Fibroblast of mammary gland (primary cell): Measurements from ENCODE around the gene PTBP1.
"Not testable (repeated sequence)": the region's sequence is repeated elsewhere in the genome, so short reads cannot be mapped to it uniquely, and the experiment has no call there.

Source experiments
- DNase-seq: peaks from one replicate; pipeline ENCODE4 v3.0.0-alpha.2; 2010; ENCODE audit warnings: low read depth
- H3K4me3 ChIP-seq: 2 replicates; pipeline ENCODE4 v1.5.1; 2011; ENCODE audit warnings: low read depth, mild to moderate bottlenecking, low read length, moderate library complexity; ENCODE audit not compliant: control insufficient read depth
- TF ChIP-seq, protein P1 (sequence below): conservative IDR thresholded peaks from 2 replicates; pipeline ENCODE4 v1.5.1; 2011; ENCODE audit warnings: low read depth, low read length, inconsistent platforms; ENCODE audit not compliant: control insufficient read depth, insufficient read depth

The PTBP1 gene

DNA sequence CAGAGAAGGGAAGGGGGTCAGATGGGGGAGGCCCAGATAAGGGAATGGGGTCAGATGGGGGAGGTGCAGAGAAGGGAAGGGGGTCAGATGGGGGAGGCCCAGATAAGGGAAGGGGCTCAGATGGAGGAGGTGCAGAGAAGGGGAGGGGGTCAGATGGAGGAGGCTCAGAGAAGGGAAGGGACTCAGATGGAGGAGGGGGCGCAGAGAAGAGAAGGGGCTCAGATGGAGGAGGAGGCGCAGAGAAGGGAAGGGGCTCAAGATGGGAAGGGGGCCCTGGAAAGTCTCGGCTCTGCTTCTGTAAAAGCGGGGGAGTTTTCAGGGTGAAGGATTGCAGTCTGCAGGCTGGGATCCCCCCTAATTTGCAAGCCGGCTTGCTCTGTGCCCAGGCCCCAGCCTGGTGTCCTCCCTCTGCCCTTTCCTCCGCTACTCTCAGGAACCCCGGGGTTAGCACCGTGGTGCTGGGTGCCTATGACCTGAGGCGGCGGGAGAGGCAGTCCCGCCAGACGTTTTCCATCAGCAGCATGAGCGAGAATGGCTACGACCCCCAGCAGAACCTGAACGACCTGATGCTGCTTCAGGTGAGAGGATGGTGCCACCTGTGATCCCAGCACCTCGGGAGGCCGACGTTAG lies 32.0 kb downstream of the PTBP1 start:
- no peak for DNase-seq
- TF ChIP-seq, protein P1, sequence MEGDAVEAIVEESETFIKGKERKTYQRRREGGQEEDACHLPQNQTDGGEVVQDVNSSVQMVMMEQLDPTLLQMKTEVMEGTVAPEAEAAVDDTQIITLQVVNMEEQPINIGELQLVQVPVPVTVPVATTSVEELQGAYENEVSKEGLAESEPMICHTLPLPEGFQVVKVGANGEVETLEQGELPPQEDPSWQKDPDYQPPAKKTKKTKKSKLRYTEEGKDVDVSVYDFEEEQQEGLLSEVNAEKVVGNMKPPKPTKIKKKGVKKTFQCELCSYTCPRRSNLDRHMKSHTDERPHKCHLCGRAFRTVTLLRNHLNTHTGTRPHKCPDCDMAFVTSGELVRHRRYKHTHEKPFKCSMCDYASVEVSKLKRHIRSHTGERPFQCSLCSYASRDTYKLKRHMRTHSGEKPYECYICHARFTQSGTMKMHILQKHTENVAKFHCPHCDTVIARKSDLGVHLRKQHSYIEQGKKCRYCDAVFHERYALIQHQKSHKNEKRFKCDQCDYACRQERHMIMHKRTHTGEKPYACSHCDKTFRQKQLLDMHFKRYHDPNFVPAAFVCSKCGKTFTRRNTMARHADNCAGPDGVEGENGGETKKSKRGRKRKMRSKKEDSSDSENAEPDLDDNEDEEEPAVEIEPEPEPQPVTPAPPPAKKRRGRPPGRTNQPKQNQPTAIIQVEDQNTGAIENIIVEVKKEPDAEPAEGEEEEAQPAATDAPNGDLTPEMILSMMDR, result no peak
- no peak overlapping the region for H3K4me3 ChIP-seq

DNA sequence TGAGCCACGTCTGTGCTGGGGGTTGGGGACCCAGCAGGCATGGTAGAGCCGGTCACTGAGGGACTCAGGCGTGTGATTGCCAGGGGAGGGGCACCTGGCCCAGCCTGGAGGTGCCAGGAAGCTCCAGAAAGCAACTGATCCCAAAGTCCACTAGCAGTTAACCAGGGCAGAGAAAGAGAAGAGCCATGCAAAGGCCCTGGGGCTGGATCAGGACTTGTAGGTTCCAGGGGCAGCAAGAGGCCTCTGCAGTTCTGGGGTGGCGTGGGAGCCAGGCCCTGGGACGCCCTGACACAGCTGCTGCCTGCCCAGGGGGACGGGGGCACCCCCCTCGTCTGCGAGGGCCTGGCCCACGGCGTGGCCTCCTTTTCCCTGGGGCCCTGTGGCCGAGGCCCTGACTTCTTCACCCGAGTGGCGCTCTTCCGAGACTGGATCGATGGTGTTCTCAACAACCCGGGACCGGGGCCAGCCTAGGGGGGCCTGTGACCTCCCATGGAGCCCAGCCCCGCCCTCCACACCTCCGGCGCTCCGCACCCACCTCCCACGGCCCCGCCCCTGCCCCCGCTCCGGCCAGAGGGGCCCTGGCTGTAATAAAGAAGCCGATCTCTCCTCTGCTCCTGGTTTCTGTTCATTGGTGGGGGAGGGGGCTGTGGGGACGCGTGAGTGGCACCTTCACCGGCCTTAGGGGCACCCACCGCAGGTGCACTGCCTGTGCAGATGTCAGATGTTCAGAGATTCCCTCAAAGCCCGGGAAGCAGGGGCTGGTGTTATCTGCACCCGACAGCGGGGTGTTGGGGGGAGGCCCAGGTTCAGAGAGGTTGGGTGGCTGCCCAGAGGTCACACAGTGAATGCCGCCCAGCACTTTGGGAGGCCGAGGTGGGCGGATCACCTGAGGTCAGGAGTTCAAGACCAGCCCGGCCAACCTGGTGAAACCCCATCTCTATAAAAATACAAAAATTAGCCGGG lies 34.4 kb downstream of the PTBP1 start:
- TF ChIP-seq, protein P1, result no peak
- no peak overlapping the region for H3K4me3 ChIP-seq

DNA sequence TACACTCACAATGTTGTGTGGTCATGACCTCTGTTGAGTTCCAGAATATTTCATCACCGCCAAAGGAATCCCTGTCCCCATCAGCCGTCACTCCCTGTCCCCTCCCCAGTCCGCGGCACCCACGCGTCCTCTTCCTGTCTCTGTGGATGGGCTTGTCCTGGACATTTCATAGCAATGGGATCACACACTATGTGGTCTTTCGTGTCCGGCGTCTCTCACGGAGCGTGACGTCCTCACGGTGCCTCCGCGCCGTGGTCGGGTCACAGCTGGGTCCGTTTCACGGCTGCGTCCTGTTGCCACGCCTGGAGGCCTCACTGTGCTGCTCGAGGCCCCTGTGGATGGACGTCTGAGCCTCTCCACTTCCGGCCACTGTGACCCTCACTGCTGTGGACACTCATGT lies 37.0 kb downstream of the PTBP1 start:
- DNase-seq, result no peak
- H3K4me3 ChIP-seq, result no peak overlapping the region
- TF ChIP-seq, protein P1, result no peak

More for the DNA sequence above, 34.4 kb downstream of the PTBP1 start:
- no peak for DNase-seq

DNA sequence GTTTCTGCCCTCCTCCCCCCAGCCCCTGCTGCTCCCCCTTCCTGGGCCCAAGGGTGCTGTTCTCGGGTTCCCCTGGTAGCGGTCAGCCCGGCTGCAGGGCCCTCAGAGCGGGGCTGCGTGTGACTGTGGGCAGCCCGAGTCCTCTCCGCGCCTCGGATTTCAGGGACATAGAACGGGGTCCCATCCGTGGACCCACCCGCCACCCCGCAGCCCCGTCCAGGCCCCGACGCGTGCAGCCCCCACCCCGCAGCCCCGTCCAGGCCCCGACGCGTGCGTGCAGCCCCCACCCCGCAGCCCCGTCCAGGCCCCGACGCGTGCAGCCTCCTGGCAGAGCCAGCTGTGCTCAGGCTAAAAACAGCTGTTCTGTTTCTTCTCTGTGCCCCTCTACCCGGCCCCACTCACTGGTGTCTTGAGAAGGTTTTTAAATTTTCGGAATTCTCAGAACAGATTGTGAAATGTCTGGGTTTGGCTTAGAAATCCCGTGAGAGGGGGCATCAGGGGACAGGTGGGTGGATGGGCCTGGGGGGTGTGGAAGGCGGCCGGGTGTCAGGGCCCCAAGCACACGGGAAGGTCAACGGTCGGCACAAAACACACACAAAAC lies 38.1 kb downstream of the PTBP1 start:
- no peak for DNase-seq
- TF ChIP-seq, protein P1, result no peak
- no peak overlapping the region for H3K4me3 ChIP-seq

DNA sequence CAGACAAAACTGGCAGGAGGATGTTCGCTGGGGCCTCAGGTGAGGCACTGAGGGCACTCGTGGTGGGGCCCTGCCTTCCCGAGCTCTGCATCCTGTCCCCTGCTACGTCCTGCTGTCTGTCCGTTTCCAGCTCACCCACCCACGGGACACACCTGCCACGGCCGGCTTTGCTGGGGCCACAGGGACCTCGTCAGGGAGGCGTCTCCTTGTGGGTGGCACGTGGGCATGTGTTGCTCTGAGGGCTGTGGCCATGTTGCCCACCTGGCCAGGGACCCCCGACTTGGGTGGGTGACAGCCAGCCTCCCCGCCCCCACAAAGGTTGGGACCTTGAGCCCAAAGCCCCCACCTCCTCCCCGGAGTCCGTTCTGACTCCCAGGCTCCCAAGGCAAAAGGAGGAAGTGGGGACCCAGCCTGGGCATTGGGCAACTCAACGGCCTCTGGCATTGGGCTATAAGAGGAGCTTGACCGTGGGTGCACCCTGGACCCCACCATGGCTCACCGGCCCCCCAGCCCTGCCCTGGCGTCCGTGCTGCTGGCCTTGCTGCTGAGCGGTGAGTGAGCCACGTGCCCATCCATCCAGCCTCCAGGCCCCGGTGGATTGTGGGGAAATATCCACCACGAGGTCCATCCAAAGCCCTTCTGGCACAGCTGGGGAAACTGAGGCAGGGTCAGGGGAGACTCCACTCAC lies 43.4 kb downstream of the PTBP1 start, which contains the start of gene PRTN3:
PRTN3 (plus strand) TSS at position 481 of the 688 bp plus-strand sequence; CDS start at position 491, 10 bp downstream.
- no peak for DNase-seq
- H3K4me3 ChIP-seq, result no peak within 1 kb of the TSS
- TF ChIP-seq, protein P1, result no peak

DNA sequence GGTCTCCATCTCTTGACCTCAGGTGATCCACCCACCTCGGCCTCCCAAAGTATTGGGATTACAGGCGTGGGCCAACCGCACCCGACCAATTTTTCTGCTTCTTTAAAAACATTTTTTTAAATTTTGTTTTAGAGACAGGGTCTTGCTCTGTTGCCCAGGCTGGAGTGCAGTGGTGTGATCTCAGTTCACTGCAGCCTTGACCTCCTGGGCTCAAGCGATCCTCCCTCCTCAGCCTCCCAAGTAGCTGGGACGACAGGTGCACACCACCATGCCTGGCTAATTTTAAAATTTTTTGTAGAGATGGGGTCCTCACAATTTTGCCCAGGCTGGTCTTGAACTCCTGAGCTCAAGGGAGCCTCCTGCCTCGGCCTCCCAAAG lies 45.5 kb downstream of the PTBP1 start:
- H3K4me3 ChIP-seq, DNase-seq: not testable (repeated sequence)
